IMR-90 (cell line): ENCODE measurements around the gene EIF4A2. TPM values are rescaled to one million over a fixed set of nuclear protein-coding genes. Genes with fewer than 3 reads are reported as not detected.

Source experiments
- ATAC-seq: fragments of 200-7000 bp; cut with Tn5 transposase; 2 replicates; pipeline ENCODE4 v1.9.1; 2020; ENCODE audit warnings: low read depth, mild to moderate bottlenecking, moderate library complexity
- BruUV-seq: library from RNA; stranded (reverse); fragments of 400-500 nt; replicated peaks from 2 replicates; lab custom pipeline; 2021; lab: Mats Ljungman, UMichigan
- CTCF ChIA-PET: fragments of 300-600 bp; formaldehyde crosslinking; extraction: SDS; loops from one replicate; lab custom pipeline; 2021; ENCODE audit warnings: antibody characterized with exemption; lab: Yijun Ruan, JAX
- POLR2A ChIA-PET: fragments of 300-600 bp; sonication (Branson Sonifier 250); formaldehyde crosslinking; loops from one replicate; lab custom pipeline; 2022; ENCODE audit warnings: antibody characterized with exemption; ENCODE audit not compliant: unreplicated experiment; lab: Charles Lee
- DNase-seq: peaks from one replicate; pipeline ENCODE4 v3.0.0; 2013
- H2AFZ ChIP-seq: replicated peaks from 2 replicates; pipeline ENCODE3; 2013; ENCODE audit warnings: low read length, mild to moderate bottlenecking; ENCODE audit not compliant: poor library complexity
- H2AK5ac ChIP-seq: 2 replicates; pipeline ENCODE4 v1.6.1; 2013; ENCODE audit warnings: low read depth, low read length, inconsistent platforms
- H2AK9ac ChIP-seq: replicated peaks from 2 replicates; pipeline ENCODE3; 2013; ENCODE audit warnings: mild to moderate bottlenecking, low read depth, low read length, moderate library complexity; ENCODE audit not compliant: poor library complexity
- H2BK120ac ChIP-seq: 2 replicates; pipeline ENCODE4 v1.6.1; 2013; ENCODE audit warnings: low read depth, low read length, inconsistent platforms
- H2BK15ac ChIP-seq: 3 replicates; pipeline ENCODE4 v1.6.1; 2013; ENCODE audit warnings: low read depth, low read length, inconsistent platforms
- H2BK20ac ChIP-seq: 2 replicates; pipeline ENCODE4 v1.6.1; 2013; ENCODE audit warnings: low read depth, mild to moderate bottlenecking, inconsistent platforms, low read length, moderate library complexity
- H2BK5ac ChIP-seq: 2 replicates; pipeline ENCODE4 v1.6.1; 2013; ENCODE audit warnings: mild to moderate bottlenecking, low read depth, low read length, inconsistent platforms; ENCODE audit not compliant: poor library complexity, severe bottlenecking
- H3K14ac ChIP-seq: replicated peaks from 2 replicates; pipeline ENCODE4 v1.6.1; 2013; ENCODE audit warnings: low read depth, low read length, inconsistent platforms
- H3K18ac ChIP-seq: 2 replicates; pipeline ENCODE4 v1.6.1; 2013; ENCODE audit warnings: low read depth, low read length, control low read depth
- H3K23ac ChIP-seq: 2 replicates; pipeline ENCODE4 v1.6.1; 2013; ENCODE audit warnings: low read depth, low read length, inconsistent platforms
- H3K27ac ChIP-seq: 2 replicates; pipeline ENCODE4 v1.5.1; 2013; ENCODE audit warnings: mild to moderate bottlenecking, control low read depth, low read length; ENCODE audit not compliant: insufficient read depth
- H3K27me3 ChIP-seq: 2 replicates; pipeline ENCODE4 v1.6.1; 2013; ENCODE audit warnings: low read length; ENCODE audit not compliant: control insufficient read depth, insufficient read depth
- H3K36me3 ChIP-seq: 2 replicates; pipeline ENCODE4 v1.6.1; 2013; ENCODE audit warnings: low read length, mixed read lengths; ENCODE audit not compliant: control insufficient read depth, insufficient read depth
- H3K4ac ChIP-seq: 2 replicates; pipeline ENCODE4 v1.6.1; 2013; ENCODE audit warnings: low read depth, low read length, inconsistent platforms
- H3K4me1 ChIP-seq: 2 replicates; pipeline ENCODE4 v1.6.1; 2013; ENCODE audit warnings: low read length, mixed read lengths; ENCODE audit not compliant: control insufficient read depth, insufficient read depth
- H3K4me2 ChIP-seq: 2 replicates; pipeline ENCODE4 v1.6.1; 2013; ENCODE audit warnings: low read depth, mild to moderate bottlenecking, control low read depth, low read length, moderate library complexity
- H3K4me3 ChIP-seq: 2 replicates; pipeline ENCODE4 v1.5.1; 2013; ENCODE audit warnings: low read depth, mild to moderate bottlenecking, control low read depth, low read length, moderate library complexity; ENCODE audit not compliant: insufficient read depth
- H3K56ac ChIP-seq: 2 replicates; pipeline ENCODE4 v1.6.1; 2013; ENCODE audit warnings: low read length, inconsistent platforms; ENCODE audit not compliant: insufficient read depth; ENCODE audit errors: extremely low read depth
- H3K79me1 ChIP-seq, 2 experiments: 2 replicates each; pipeline ENCODE4 v1.6.1; 2013; ENCODE audit warnings: low read length in 2 of 2, inconsistent platforms in 1 of 2, low read depth in 1 of 2
- H3K9ac ChIP-seq: 2 replicates; pipeline ENCODE4 v1.6.1; 2013; ENCODE audit warnings: low read depth, low read length, control low read depth
- H3K9me1 ChIP-seq: 2 replicates; pipeline ENCODE4 v1.6.1; 2013; ENCODE audit warnings: low read length, inconsistent platforms; ENCODE audit not compliant: insufficient read depth
- H3K9me3 ChIP-seq: 2 replicates; pipeline ENCODE4 v1.6.1; 2013; ENCODE audit warnings: low read length; ENCODE audit not compliant: control insufficient read depth, insufficient read depth
- H4K20me1 ChIP-seq: 2 replicates; pipeline ENCODE4 v1.6.1; 2013; ENCODE audit warnings: low read length, inconsistent platforms; ENCODE audit not compliant: insufficient read depth
- H4K5ac ChIP-seq: 2 replicates; pipeline ENCODE4 v1.6.1; 2013; ENCODE audit warnings: mild to moderate bottlenecking, low read depth, low read length, control low read depth
- H4K8ac ChIP-seq, 2 experiments: 2 replicates each; pipeline ENCODE4 v1.6.1; 2013; ENCODE audit warnings: low read depth in 2 of 2, low read length in 2 of 2, control low read depth in 1 of 2, inconsistent platforms in 1 of 2
- H4K91ac ChIP-seq: 2 replicates; pipeline ENCODE4 v1.6.1; 2013; ENCODE audit warnings: low read depth, low read length, inconsistent platforms; ENCODE audit not compliant: insufficient read depth
- BHLHE40 ChIP-seq: fragments of 150-350 bp; IDR thresholded peaks from 2 replicates; pipeline ENCODE4 v1.6.1; 2016; ENCODE audit warnings: mild to moderate bottlenecking, low read depth, low read length
- CEBPB ChIP-seq: IDR thresholded peaks from 2 replicates; pipeline ENCODE4 v1.6.1; 2012; ENCODE audit warnings: low read depth, low read length, improper control_type of control experiment
- CHD1 ChIP-seq: IDR thresholded peaks from 2 replicates; pipeline ENCODE4 v1.6.1; 2012; ENCODE audit warnings: low read depth, low read length, improper control_type of control experiment
- CTCF ChIP-seq: conservative IDR thresholded peaks from 2 replicates; pipeline ENCODE4 v1.5.1; 2012; ENCODE audit warnings: mild to moderate bottlenecking, low read depth, low read length, improper control_type of control experiment
- MAFK ChIP-seq: IDR thresholded peaks from 2 replicates; pipeline ENCODE4 v1.6.1; 2012; ENCODE audit warnings: low read depth, low read length, improper control_type of control experiment
- MAZ ChIP-seq: IDR thresholded peaks from 2 replicates; pipeline ENCODE4 v1.6.1; 2012; ENCODE audit warnings: low read depth, mild to moderate bottlenecking, low read length, improper control_type of control experiment, moderate library complexity, borderline replicate concordance
- MXI1 ChIP-seq: IDR thresholded peaks from 2 replicates; pipeline ENCODE4 v1.6.1; 2012; ENCODE audit warnings: low read depth, mild to moderate bottlenecking, low read length, moderate library complexity, borderline replicate concordance
- NFE2L2 ChIP-seq: fragments of 150-350 bp; IDR thresholded peaks from 2 replicates; pipeline ENCODE4 v1.6.1; 2016; ENCODE audit warnings: low read depth, mild to moderate bottlenecking, low read length
- POLR2A ChIP-seq: IDR thresholded peaks from 2 replicates; pipeline ENCODE4 v1.6.1; 2012; ENCODE audit warnings: mild to moderate bottlenecking, low read depth, low read length
- RAD21 ChIP-seq: IDR thresholded peaks from 2 replicates; pipeline ENCODE4 v1.6.1; 2012; ENCODE audit warnings: low read length, improper control_type of control experiment
- RFX5 ChIP-seq: IDR thresholded peaks from 2 replicates; pipeline ENCODE4 v1.8.0; 2012; ENCODE audit warnings: low read depth, mild to moderate bottlenecking, low read length, moderate library complexity
- SMC3 ChIP-seq: fragments of 150-350 bp; IDR thresholded peaks from 2 replicates; pipeline ENCODE4 v1.6.1; 2016; ENCODE audit warnings: low read depth, mild to moderate bottlenecking, antibody characterized with exemption, low read length, moderate library complexity
- USF2 ChIP-seq: fragments of 150-350 bp; IDR thresholded peaks from 2 replicates; pipeline ENCODE4 v1.6.1; 2017; ENCODE audit warnings: mild to moderate bottlenecking, antibody characterized with exemption, low read length, low read depth
- WGBS, 2 experiments: methylation state at CpG; one replicate each; pipeline versions ENCODE4 v1.1.5 to v1.1.7; 2013; ENCODE audit warnings: missing lambda C conversion rate in 2 of 2; ENCODE audit not compliant: insufficient read length in 1 of 2; ENCODE audit errors: extremely low coverage in 2 of 2; 5-methylcytosine and 5-hydroxymethylcytosine counted together
- dilution Hi-C: fragments of 300-500 bp; cut with HindIII; formaldehyde crosslinking; loops from one replicate; pipeline ENCODE4 v1.14.3; 2018; ENCODE audit warnings: low sequenced_read_pairs; ENCODE audit not compliant: unreplicated experiment
- in situ Hi-C: fragments of 300-500 bp; cut with MboI; formaldehyde crosslinking; loops from 3 replicates; pipeline ENCODE4 v1.14.3; 2019; ENCODE audit warnings: low sequenced_read_pairs, inconsistent platforms, mixed read lengths
- intact Hi-C: fragments of 100-400 bp; cut with micrococcal nuclease; formaldehyde crosslinking; loops from 2 replicates; pipeline ENCODE4 v1.10.0; 2022
- polyA plus RNA-seq, 3 experiments: library from polyadenylated mRNA; depleted of rRNA; stranded (reverse); fragments of >200 nt; gene quantifications; 2 replicates each; pipeline ENCODE4 v1.2.3, GENCODE V29; 2012; ENCODE audit warnings: low replicate concordance in 1 of 3
- total RNA-seq: library from RNA; depleted of rRNA; stranded (reverse); fragments of >200 nt; gene quantifications from 2 replicates; pipeline ENCODE4 v1.2.3, GENCODE V29; 2012

The EIF4A2 gene
- total and polyA plus RNA-seq, 2 of the 4 experiments (the other 2 are of a cell fraction): 310 to 320 TPM

- in situ Hi-C loops: no loop called here
- no peak overlapping the region for H2BK120ac ChIP-seq
- no TSS peak for BruUV-seq
- H3K4me2 ChIP-seq: no peak overlapping the region
- no peak overlapping the region for H3K56ac ChIP-seq
- no peak overlapping the region for H3K4ac ChIP-seq
- no peak overlapping the region for H3K27ac ChIP-seq
- no peak overlapping the region for H4K5ac ChIP-seq
- no peaks in the 10 kb centered on the region for H3K27me3 ChIP-seq
- ATAC-seq (no peak), DNase-seq (no peak)
- no CpG with 5 or more reads among the region's 7 CpGs for WGBS, 2 experiments
- no peak overlapping the region for H3K14ac ChIP-seq
- no peaks in the 10 kb centered on the region for H3K4me1 ChIP-seq
- TF ChIP-seq MXI1 (no peak), MAZ (no peak), POLR2A (no peak), USF2 (no peak), CTCF (no peak), NFE2L2 (no peak), RFX5 (no peak), MAFK (no peak), CHD1 (no peak), RAD21 (no peak), BHLHE40 (no peak), SMC3 (no peak), CEBPB (no peak)
- H2AK9ac ChIP-seq: no peak overlapping the region
- no peak overlapping the region for H2BK20ac ChIP-seq
- H3K36me3 ChIP-seq: no peaks in the 10 kb centered on the region
- H2BK15ac ChIP-seq: peak overlapping the region; percentile 61; the same call in 1 of the 3 replicates
- no peak overlapping the region for H4K8ac ChIP-seq
- H2AFZ ChIP-seq: no peak overlapping the region
- no peak overlapping the region for H4K91ac ChIP-seq
- H3K9ac ChIP-seq: no peak overlapping the region
- POLR2A ChIA-PET: no interaction called here
- peak overlapping the region; percentile 7; the same call in 1 of the 2 replicates for H2AK5ac ChIP-seq
- no peaks in the 10 kb centered on the region for H3K9me3 ChIP-seq
- H3K79me1 ChIP-seq: no peaks in the 10 kb centered on the region
- intact Hi-C loops: no loop called here
- no peaks in the 10 kb centered on the region for H3K9me1 ChIP-seq
- H2BK5ac ChIP-seq: no peak overlapping the region
- CTCF ChIA-PET: interaction anchor here (0.7 kb wide), 1 partner anchor 360 kb away, joined by 4 read pairs; no protein-coding TSS in a partner anchor
- no peak overlapping the region for H3K23ac ChIP-seq
- dilution Hi-C loops: no loop called here
- H4K20me1 ChIP-seq: no peaks in the 10 kb centered on the region
- no peak overlapping the region for H3K18ac ChIP-seq
- no peak overlapping the region for H3K4me3 ChIP-seq
Observed at GRCh38 chr3:186754006-186754405, 29.4 kb upstream of the EIF4A2 start.
